Measurements from ENCODE around the gene AGBL1.

DNA sequence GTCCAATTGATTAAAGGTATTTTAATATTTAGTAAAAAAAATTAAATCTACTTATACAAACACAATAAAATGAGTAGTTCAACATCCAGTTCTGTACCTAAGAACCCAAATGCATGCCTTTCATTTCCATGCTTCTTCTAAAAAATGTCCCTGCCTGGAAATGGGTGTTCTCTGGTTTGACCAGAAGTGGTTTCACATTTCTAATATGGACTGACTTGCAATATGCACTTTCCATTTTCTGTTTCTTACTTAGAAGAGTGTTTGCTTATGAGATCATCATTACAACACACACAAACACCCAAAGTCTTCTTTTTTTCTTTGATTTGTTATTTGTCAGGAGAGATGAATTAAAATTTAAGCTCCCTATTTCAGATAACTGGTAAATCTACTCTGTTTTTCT, 879.6 kb downstream of the AGBL1 start:
- TF ChIP-seq, protein P1, sequence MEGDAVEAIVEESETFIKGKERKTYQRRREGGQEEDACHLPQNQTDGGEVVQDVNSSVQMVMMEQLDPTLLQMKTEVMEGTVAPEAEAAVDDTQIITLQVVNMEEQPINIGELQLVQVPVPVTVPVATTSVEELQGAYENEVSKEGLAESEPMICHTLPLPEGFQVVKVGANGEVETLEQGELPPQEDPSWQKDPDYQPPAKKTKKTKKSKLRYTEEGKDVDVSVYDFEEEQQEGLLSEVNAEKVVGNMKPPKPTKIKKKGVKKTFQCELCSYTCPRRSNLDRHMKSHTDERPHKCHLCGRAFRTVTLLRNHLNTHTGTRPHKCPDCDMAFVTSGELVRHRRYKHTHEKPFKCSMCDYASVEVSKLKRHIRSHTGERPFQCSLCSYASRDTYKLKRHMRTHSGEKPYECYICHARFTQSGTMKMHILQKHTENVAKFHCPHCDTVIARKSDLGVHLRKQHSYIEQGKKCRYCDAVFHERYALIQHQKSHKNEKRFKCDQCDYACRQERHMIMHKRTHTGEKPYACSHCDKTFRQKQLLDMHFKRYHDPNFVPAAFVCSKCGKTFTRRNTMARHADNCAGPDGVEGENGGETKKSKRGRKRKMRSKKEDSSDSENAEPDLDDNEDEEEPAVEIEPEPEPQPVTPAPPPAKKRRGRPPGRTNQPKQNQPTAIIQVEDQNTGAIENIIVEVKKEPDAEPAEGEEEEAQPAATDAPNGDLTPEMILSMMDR (IDR thresholded peaks at IDR 0.05) = no peak
- TF ChIP-seq POLR2A (IDR thresholded peaks at IDR 0.05) (no peak), EP300 (IDR thresholded peaks at IDR 0.05) (no peak)
